GM18907 (cell line): ENCODE results near the gene BOC.
"Not testable (repeated sequence)": the region's sequence is repeated elsewhere in the genome, so short reads cannot be mapped to it uniquely, and the experiment has no call there.

Source experiments
- ATAC-seq: cut with Tn5 transposase; IDR thresholded peaks from one replicate; pipeline ENCODE4 v1.9.1; 2021; ENCODE audit warnings: mild to moderate bottlenecking, moderate library complexity; ENCODE audit not compliant: unreplicated experiment

BOC gene, protein sequence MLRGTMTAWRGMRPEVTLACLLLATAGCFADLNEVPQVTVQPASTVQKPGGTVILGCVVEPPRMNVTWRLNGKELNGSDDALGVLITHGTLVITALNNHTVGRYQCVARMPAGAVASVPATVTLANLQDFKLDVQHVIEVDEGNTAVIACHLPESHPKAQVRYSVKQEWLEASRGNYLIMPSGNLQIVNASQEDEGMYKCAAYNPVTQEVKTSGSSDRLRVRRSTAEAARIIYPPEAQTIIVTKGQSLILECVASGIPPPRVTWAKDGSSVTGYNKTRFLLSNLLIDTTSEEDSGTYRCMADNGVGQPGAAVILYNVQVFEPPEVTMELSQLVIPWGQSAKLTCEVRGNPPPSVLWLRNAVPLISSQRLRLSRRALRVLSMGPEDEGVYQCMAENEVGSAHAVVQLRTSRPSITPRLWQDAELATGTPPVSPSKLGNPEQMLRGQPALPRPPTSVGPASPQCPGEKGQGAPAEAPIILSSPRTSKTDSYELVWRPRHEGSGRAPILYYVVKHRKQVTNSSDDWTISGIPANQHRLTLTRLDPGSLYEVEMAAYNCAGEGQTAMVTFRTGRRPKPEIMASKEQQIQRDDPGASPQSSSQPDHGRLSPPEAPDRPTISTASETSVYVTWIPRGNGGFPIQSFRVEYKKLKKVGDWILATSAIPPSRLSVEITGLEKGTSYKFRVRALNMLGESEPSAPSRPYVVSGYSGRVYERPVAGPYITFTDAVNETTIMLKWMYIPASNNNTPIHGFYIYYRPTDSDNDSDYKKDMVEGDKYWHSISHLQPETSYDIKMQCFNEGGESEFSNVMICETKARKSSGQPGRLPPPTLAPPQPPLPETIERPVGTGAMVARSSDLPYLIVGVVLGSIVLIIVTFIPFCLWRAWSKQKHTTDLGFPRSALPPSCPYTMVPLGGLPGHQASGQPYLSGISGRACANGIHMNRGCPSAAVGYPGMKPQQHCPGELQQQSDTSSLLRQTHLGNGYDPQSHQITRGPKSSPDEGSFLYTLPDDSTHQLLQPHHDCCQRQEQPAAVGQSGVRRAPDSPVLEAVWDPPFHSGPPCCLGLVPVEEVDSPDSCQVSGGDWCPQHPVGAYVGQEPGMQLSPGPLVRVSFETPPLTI

DNA sequence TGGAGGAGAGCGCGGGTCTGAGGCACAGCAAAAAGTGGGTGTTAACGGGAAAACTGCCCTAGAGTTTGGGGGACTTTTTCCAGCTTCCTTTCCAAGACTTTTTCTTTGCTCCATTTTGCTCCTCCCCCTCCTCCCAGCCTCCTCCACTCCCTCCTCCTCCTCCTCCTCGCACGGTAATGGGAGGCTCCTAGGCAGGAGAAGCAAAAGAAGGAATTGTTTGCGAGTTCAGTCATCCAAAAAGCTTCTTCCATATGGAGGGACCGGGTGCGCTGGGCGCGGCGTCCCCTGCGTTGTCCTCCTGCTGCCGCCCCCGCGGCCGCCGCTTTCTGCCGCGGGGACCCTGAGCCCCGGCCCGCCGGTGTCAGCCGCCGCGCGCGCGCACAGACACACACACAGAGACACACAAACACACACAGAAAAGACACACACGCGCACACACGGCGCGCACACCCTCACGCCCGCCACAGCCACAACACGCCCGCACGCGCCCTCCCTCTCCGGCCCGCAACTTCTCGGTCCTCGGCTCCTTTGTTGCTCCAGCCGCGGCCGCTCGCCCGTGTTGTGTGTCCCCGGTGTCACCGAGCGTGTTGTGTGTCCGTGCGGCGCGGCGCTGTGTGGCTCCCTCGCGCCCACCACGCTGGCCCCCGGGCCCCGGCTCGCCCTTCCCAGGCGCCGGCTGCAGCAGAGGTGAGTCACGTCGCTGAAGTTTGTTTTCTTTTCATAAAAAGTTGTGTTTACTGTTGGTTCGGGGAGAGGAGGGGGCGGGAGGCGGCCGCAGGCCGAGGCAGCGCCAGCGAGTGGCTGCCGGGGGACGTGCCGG lies at the start of gene BOC:
BOC (plus strand) TSS at position 228 of the 820 bp plus-strand sequence. CDS start 38,246 bp downstream, outside the sequence.
- no peak for ATAC-seq

DNA sequence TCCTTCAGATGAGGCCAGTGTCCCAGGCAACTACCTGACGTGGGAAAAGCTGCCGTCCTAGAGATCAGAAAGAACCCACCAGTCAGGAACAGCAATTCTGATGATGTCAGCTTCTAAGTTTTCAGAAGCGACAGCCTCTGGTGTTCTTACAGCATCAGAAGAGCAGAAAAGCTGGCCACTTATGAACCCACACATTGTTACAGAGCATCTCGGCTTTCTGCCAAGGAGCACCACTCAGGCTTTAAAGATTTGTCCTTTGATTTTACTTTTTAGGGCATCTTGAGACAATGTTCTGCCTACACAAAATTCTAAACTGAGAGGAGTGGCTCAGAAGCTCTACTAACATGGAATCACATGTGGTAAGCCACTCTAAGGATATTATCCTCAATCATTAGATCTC lies 49.7 kb upstream of the BOC start:
- ATAC-seq = no peak

DNA sequence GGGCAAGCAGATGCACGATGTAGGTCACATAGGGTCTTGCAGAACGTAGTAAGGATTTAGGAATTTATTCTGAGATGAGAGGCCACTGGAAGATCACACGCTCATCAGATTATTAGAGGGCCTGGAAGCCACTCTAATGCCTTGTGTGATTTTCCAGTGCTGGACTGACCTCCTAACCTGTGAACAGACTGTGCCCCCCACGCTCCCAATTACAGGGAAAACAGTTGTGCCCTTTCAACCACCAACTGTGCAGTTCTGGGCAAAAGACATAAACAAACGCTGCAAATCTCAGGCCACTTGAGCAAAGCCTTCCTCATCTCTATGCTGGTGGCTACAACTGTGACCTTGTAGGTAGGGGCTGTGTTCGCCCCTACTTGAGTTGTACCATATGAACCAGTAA lies 48.2 kb upstream of the BOC start:
- ATAC-seq = no peak

DNA sequence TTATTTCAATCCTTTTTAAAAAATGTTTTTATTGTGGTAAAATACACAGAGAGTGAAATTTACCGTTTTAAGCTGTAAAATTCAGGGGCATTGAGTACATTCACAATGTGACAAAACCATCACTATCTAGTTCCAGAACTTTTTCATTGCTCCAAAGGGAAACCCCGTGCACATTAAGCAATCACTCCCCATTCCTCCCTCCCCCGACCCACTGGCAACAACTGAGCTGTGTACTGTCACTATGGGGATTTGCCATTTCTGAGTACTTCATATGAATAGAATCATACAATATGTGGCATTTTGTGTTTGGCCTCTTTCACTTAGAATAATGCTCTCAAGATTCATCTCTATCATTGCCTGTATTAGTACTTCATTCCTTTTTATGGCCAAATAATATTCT lies 45.5 kb upstream of the BOC start:
- no peak for ATAC-seq

DNA sequence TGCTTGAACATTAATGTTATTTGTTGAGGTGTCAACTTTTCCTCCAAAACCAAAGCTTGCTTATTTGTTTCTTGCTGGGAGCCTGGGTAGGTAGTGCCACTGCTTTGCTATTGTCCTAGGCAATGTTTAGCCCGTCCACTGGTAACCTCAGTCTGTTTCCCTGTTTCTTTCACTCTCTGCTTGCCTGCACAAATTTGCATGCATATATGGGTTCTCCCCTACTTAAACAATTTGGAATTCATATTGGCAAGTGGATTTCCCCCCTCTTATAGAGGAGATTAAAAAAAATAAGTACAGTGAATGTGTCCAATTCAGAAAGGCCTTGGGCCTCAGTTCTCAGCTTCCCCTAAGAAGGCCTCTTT lies 45.0 kb upstream of the BOC start:
- no peak for ATAC-seq

DNA sequence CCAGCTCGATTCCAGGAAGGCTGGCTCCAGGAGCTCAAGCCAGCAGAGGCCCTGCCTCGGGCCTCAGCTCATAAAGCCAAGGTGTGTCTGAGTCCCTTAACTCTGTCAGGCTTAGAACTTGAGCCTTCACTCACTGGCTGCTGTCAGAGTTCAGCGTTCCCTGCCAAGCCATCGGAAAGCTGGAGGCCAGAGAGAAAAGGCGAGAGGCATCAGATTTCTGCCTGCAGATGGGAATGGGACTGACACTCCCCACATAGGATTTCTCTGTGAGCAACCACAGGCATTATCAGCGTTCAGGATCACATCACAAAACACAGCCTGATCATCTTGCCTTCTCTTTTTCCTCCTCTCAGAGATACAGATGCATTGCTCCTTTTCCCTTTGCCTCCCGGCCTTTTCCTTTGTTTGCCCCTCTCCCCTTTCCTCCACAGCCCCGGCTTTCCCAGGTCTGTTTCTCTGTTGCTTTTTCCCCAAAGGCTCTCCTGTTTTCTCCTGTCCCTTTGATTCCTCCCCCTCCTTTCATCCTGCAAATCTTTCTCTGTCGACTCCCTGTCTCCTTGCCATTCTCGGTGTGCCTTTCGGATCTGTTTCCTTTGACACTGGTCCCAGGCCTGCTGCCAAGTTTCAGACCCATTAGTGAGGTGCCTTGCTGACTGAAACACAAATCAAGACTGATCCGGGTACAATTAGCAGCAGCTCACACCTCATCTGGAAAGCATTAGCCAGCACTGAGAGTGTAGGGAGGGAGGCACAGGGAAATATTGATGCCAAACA lies 44.5 kb upstream of the BOC start:
- no peak for ATAC-seq

DNA sequence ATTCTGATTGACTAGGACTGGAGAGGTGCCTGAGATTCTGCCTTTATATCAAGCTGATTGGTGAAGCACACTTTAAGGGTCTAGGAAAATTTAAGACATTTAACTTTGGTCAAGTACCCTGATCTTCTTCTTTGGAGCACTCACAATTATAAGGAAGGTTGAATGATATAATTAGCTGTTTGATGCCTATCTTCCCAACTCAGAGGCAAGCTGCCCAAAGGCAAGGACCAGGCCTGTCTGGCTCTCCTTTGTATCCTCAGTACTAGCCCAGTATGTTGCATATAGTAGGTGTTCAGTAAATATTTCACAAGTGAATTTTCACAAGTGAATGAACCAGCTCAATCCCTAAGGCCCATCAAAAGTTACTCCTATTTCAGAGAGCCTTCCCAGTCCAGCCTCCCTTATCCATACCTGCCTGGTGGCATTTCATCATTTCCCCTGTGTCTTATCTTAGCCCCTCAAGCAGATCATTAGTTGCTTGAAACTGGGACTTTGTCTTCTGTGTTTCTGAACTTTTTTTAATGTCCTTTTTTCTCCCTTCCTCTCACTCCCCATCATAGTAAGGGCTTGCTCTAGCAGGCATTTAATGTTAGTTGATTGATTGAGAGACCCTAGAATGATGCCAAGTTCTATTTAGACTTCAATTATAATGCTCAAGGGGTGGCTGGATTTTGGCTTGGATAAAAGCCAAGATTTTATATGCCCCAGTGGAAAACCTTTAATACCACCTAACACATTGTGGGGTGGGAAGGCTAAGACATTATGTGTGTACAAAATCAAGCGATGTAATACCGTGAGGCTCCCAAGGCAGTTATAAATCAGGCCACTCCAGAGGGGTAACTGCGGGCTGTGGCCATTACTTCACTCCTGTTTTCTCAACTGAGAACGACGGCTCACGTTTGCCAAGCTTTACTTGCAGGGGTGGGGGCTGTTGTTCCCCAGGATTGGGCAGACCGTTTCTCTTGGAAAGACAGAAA lies 43.2 kb upstream of the BOC start:
- no peak for ATAC-seq

DNA sequence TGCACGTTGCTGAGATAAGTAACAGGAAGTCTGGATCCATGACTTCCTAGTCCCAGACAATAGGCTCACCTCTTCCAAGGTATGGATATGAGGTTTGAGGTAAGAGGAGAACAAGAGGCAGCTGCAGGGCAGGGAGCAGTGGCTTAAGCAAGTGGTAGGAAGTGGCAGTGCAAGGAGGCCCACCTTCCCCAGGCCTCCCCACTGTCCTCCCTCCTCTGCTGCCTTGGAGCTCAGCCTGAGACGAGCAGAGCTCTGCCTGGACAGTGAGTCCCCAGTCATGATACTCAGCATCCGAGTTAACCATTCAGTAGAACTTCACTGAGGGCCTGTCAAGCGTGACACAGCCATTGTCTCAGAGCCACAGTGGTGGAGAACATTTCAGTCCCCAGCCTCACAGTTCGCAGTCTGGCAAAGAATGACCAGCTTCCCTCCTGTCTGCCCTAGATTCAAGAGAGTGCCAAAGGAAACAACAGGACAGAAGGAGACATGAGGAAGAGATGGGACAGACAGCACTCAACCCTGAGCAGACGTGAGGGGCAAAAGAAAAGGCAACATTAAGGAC lies 41.4 kb upstream of the BOC start:
- no peak for ATAC-seq

DNA sequence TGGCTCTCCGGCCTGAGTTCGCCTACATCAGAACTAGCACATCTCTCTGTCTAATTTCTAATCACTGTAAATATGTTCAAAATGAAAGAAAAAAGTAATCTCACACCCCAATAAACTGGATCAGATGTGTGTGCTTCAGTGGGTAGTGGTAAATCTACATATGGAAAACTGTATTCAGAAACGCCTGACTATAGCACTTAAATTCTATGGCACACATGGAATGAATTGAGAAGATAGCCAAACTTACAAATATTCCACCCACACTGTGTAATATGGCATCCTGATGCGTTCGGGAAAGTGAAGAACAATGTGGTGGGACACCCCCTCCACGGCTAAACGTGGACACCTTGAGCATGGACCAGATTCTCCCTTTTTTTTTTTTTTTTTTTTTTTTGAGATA lies 40.6 kb upstream of the BOC start:
- ATAC-seq = no peak

DNA sequence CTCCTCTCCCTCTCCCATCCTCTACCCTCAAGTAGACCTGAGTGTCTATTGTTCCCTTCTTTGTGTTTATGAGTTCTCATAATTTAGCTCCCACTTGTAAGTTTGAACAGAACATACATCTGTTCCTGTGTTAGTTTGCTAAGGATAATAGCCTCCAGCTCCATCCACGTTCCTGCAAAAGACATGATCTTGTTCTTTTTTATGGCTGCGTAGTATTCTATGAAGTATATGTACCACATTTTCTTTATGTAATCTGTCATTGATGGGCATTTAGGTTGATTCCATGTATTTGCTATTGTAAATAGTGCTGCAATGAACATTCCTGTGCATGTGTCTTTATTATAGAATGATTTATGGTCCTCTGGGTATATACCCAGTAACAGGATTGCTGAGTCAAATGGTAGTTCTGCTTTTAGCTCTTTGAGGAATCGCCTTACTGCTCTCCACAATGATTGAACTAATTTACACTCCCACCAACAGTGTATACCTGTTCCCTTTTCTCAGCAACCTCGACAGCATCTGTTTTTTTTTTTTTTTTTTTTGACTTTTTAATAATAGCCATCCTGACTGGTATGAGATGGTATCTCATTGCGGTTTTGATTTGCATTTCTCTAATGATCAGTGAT lies 39.6 kb upstream of the BOC start:
- ATAC-seq = not testable (repeated sequence)

DNA sequence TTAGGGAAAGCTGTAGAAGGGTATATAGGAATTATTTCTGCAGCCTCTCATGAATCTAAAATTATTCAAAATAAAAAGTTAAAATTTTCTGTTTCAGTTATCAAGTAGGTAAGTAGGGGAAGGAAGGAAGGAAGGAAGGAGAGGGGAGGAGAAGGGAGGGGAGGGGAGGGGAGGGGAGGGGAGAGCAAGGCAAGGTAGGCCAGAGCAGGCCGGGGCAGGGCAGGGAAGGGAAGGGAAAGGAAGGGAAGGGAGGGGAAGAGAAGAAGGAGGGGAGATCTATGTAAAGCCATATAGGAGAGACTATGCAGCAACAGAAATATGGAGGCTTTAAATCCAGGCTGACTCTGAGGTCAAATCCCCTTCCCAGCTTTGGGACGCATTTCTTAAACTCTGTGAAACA lies 38.3 kb upstream of the BOC start:
- no peak for ATAC-seq

DNA sequence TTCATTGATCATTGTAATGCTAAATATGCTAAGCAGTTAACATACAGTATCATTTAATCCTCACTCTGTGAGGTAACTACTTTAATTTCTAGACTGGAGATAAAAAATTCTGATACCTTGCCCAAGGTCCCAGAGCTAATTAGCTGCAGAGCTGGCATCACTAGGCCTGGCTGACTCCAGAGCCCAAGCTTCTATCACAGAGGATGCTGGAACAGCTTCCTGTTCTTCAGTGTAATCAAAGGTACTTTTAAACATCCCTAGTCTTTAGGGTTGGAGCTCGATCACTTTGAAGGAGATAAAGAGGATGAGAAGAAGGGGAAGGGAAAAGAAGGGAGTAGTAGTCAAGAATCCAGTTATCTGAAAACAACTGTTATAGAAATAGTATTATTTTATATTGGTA lies 37.1 kb upstream of the BOC start:
- ATAC-seq = no peak

DNA sequence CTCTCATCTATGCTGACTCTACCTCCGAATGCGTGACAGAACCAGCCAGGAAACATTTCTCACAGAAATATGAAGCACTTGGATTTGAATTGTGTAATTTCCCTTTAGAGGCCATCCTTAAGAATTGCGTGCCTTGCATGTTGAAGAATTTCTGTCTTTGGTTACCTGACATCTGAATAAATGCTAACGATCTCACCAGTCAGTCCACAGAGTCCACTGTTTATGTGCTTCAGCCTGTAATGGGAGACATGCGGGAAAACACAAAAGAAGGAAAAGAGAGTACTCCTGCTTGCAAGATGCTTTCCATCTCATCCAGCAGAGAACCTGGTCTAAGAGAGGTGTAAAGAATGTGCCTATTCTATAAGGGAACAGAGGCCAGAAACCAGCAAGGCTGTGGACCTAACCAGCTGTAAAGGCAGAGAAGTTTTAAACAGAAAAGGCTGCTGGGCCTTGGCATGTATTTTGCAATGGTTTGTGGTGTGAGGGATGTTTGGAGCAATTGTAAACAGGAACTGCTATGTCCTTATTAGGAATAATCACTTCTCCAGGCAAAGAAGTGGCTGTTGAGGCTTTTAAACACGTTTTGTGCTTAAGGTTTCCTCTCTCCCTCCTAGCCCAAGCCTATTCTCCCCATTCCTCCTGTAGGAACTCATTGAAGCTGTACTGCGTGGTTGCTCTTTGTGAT lies 36.4 kb upstream of the BOC start:
- no peak for ATAC-seq

DNA sequence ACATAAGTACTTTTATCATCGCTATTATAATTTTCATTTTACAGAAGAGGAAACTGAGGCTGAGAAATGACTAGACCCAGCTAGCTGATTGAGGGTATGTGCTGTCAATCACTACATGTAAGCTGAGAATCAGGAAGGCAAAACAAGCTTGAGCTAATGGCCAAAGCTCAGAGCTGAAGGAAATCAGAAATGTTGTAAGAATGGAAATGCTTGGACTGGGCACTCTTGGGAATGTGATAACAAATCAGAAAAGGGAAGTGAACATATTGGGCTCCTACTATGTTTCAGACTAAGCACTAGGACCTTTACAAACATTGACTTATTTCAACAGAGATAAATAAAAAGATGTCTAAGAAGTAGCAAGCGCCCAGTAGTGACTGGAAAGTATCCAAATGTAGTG lies 33.8 kb upstream of the BOC start:
- ATAC-seq = no peak

DNA sequence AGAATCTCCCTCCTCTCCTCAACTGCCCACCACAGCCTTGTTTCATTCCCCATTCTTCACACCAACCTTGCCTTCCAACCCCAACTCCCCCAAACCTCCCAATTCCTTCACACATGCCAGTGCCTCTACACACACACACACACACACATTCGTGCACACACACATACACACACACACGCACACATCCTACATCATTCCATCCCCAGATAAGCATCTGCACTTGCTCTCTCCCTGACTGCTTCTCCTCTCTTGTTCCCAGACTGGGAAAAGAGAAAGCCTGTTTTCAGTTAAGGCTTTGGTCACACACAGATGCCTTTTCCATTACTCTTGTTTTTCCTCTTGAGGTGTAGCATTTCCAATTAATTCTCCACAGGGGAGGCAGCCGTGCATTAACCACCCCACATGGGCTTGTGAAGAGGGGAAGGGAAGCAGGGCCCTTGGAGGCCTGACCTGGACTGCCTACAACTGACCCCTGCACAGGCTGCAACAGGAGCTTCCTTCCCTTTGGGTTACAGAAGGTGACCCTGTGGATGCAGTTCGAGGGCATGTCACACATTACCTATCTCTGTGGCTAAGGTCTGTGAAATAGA lies 32.0 kb upstream of the BOC start:
- ATAC-seq = no peak

DNA sequence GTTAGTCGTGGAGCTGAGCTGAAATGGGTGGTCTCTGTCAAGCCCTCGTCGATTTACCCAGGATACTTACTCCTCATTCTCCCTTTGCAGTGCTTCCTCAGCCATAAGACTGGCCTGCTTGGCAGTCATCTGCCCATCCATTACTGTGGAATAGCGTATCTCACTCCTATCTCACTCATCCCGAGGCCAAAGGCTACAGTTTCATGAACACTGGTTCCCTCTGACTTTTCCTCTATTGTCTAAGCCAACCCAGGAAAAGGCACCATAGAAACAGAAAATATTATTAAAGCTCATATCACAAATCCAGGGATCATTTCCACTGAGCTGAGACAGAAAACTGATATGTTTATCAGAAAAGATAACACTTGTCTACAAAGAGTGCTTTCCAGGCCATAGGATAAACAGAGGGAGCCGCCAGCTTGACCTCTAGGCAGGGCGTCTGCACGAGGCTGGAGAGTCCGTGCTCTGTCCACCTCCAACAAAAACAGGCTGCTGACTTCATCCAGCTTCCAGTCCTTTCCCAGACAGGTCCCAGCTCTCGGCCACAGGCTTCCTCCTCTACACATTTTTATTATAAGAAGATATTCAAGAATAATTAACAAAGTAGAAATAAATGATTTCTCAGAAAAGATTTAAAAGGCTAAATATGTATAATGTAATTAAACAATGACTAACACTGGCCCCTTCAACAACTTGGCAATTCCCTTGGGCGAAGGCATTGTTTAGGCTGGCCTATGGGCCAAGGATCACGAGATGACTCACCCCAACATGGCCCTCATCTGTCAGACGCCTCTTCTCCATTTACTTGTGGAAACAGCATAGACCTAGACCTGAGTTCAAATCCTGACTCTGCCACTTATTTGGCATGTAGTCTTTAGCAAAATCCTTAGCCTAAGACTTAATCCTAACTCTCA lies 27.4 kb upstream of the BOC start:
- no peak for ATAC-seq
